ENCODE measurements around the gene LRRC40. TPM values are rescaled to one million over a fixed set of nuclear protein-coding genes. Genes with fewer than 3 reads are reported as not detected.

LRRC40 gene
- total and polyA plus RNA-seq, 2 donors (not counting 3 experiments of a cell fraction or from before 2014, with no cell fraction given) = 8.1 to 21.1 TPM

- DNase-seq (ENCODE audit: low read depth, low spot score) = no peak
- no TSS peak for BruUV-seq (replicated peaks)
- CTCF ChIA-PET = no interaction called here
- dilution Hi-C loops (cut with MboI; ENCODE audit: extremely low pct_ligation_motif_present, low sequenced_read_pairs) = no loop called here
- H3K9me3 ChIP-seq (replicated peaks; ENCODE audit: control insufficient read depth, insufficient read depth, low read length) = no peaks in the 10 kb centered on the region
- no peaks in the 10 kb centered on the region for H3K9me1 ChIP-seq (replicated peaks; ENCODE audit: control insufficient read depth, extremely low read depth, insufficient read depth, low read length)
- POLR2A ChIA-PET = no interaction called here
- H3K36me3 ChIP-seq (ENCODE audit: control insufficient read depth in 2 of 2, extremely low read depth in 1 of 2, insufficient read depth in 2 of 2, low read length in 2 of 2) = peaks cover 22 to 73% of the 10 kb centered on the region in 2 experiments
- H3K27ac ChIP-seq (ENCODE audit: insufficient read depth, low read depth, low read length) = no peak overlapping the region
- no peaks in the 10 kb centered on the region for H3K4me1 ChIP-seq (ENCODE audit: control insufficient read depth, extremely low read depth, insufficient read depth, low read length)
- intact Hi-C loops (cut with micrococcal nuclease) = loop anchor here (5.0 kb wide), 1 partner anchor 820 kb away; no protein-coding TSS in a partner anchor
- no peak for FAIRE-seq
- H4K20me1 ChIP-seq (replicated peaks; ENCODE audit: control insufficient read depth, extremely low read depth, insufficient read depth, low read length) = peaks cover 3% of the 10 kb centered on the region
- H2AFZ ChIP-seq (ENCODE audit: low read depth, low read length) = no peak overlapping the region
- no peak for TF ChIP-seq POLR2AphosphoS5 (IDR thresholded peaks at IDR 0.05; ENCODE audit: insufficient read depth, low read depth, low read length)
- no peak for TF ChIP-seq MYC (IDR thresholded peaks at IDR 0.05; ENCODE audit: low read depth, low read length)
- TF ChIP-seq EZH2 (IDR thresholded peaks at IDR 0.05; ENCODE audit: borderline replicate concordance, low read depth, low read length, severe bottlenecking) = no peak
- TF ChIP-seq JUN (IDR thresholded peaks at IDR 0.05; ENCODE audit: borderline replicate concordance, insufficient read depth, insufficient read length, low read depth) = no peak
- no peak for TF ChIP-seq GATA2 (IDR thresholded peaks at IDR 0.05; ENCODE audit: insufficient read depth, insufficient read length, low read depth, low read length)
- TF ChIP-seq POLR2A (IDR thresholded peaks at IDR 0.05; ENCODE audit: low read depth, low read length) = no peak
- no peak for TF ChIP-seq MAX (IDR thresholded peaks at IDR 0.05; ENCODE audit: insufficient read depth, insufficient read length)
- no peak for TF ChIP-seq CTCF (IDR thresholded peaks at IDR 0.05; ENCODE audit: extremely low read depth in 1 of 2, insufficient read depth in 1 of 2, low read depth in 1 of 2, low read length in 2 of 2)
- TF ChIP-seq FOS (IDR thresholded peaks at IDR 0.05; ENCODE audit: borderline replicate concordance, insufficient read depth, low read length) = no peak
- H3K4me2 ChIP-seq (ENCODE audit: insufficient read depth, low read length) = no peak overlapping the region
- no peaks in the 10 kb centered on the region for H3K27me3 ChIP-seq (ENCODE audit: control insufficient read depth in 2 of 2, insufficient read depth in 2 of 2, low read length in 2 of 2)
- peaks cover 4% of the 10 kb centered on the region for H3K79me2 ChIP-seq (ENCODE audit: control insufficient read depth, insufficient read depth, low read length)
- no peak overlapping the region for H3K9ac ChIP-seq (replicated peaks; ENCODE audit: extremely low read depth, insufficient read depth, low read length)
- no peak overlapping the region for H3K4me3 ChIP-seq (replicated peaks in 1 of 3; ENCODE audit: insufficient read depth in 1 of 3, low read depth in 1 of 3, low read length in 3 of 3)
Measured at GRCh38 chr1:70247122-70247521, 41.7 kb upstream of the LRRC40 start.
